ENCODE results near the gene SUN1.

DNA sequence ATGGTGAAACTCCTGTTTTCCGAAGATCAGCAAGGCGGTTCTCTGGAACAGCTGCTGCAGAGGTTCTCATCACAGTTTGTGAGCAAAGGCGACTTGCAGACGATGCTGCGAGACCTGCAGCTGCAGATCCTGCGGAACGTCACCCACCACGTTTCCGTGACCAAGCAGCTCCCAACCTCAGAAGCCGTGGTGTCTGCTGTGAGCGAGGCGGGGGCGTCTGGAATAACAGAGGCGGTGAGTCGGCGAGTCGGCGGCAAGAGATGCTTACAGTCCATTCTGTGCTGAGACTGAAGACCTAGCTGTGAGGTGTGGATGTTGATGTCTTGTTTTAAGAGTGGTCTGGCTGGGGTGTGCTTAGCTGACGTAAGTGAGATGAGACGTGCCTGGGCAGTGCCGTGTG is 27.9 kb downstream of the SUN1 start:
- TF ChIP-seq, protein P1, sequence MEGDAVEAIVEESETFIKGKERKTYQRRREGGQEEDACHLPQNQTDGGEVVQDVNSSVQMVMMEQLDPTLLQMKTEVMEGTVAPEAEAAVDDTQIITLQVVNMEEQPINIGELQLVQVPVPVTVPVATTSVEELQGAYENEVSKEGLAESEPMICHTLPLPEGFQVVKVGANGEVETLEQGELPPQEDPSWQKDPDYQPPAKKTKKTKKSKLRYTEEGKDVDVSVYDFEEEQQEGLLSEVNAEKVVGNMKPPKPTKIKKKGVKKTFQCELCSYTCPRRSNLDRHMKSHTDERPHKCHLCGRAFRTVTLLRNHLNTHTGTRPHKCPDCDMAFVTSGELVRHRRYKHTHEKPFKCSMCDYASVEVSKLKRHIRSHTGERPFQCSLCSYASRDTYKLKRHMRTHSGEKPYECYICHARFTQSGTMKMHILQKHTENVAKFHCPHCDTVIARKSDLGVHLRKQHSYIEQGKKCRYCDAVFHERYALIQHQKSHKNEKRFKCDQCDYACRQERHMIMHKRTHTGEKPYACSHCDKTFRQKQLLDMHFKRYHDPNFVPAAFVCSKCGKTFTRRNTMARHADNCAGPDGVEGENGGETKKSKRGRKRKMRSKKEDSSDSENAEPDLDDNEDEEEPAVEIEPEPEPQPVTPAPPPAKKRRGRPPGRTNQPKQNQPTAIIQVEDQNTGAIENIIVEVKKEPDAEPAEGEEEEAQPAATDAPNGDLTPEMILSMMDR (IDR thresholded peaks at IDR 0.05 in 2 of 3, conservative IDR thresholded peaks at IDR 0.05 in 1 of 3; ENCODE audit: borderline replicate concordance in 1 of 3, insufficient read depth in 1 of 3, low read depth in 2 of 3, low read length in 2 of 3): no peak
- no peak for TF ChIP-seq EZH2phosphoT487 (IDR thresholded peaks at IDR 0.05; ENCODE audit: borderline replicate concordance)
- TF ChIP-seq JUND (IDR thresholded peaks at IDR 0.05): no peak
- no peak for TF ChIP-seq POLR2A (IDR thresholded peaks at IDR 0.05; ENCODE audit: borderline replicate concordance, extremely low read depth, insufficient read depth, insufficient read length)
- TF ChIP-seq YY1 (IDR thresholded peaks at IDR 0.05; ENCODE audit: extremely low read depth, insufficient replicate concordance, low read depth, low read length): no peak
- TF ChIP-seq CEBPB (IDR thresholded peaks at IDR 0.05; ENCODE audit: low read depth): no peak
- no peak for TF ChIP-seq RAD21 (IDR thresholded peaks at IDR 0.05; ENCODE audit: low read depth)
- no peak for TF ChIP-seq SRF (IDR thresholded peaks at IDR 0.05; ENCODE audit: low read depth)
- TF ChIP-seq, protein P2, sequence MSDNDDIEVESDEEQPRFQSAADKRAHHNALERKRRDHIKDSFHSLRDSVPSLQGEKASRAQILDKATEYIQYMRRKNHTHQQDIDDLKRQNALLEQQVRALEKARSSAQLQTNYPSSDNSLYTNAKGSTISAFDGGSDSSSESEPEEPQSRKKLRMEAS (IDR thresholded peaks at IDR 0.05): no peak
- TF ChIP-seq CBX3 (IDR thresholded peaks at IDR 0.05; ENCODE audit: low read depth): no peak
- TF ChIP-seq EZH2 (IDR thresholded peaks at IDR 0.05): no peak
